Measurements from ENCODE around the gene SH3BGRL.

DNA sequence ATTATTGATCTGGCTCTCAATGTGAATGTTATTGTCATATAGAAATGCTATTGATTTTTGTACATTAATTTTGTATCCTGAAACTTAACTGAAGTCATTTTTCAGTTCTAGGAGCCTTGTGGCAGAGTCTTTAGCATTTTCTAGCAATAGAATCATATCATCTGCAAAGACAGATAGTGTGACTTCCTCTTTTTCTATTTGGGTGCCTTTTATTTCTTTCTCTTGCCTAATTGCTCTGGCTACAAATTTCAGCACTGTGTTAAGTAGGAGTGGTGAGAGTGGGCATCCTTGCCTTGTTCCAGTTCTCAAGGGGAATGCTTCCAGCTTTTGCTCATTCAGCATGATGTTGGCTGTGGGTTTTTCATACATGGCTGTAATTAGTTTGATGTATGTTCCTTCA, 102.7 kb downstream of the SH3BGRL start:
- TF ChIP-seq POLR2AphosphoS5 (IDR thresholded peaks at IDR 0.05; ENCODE audit: low read depth, low read length), result no peak
- TF ChIP-seq, protein P1, sequence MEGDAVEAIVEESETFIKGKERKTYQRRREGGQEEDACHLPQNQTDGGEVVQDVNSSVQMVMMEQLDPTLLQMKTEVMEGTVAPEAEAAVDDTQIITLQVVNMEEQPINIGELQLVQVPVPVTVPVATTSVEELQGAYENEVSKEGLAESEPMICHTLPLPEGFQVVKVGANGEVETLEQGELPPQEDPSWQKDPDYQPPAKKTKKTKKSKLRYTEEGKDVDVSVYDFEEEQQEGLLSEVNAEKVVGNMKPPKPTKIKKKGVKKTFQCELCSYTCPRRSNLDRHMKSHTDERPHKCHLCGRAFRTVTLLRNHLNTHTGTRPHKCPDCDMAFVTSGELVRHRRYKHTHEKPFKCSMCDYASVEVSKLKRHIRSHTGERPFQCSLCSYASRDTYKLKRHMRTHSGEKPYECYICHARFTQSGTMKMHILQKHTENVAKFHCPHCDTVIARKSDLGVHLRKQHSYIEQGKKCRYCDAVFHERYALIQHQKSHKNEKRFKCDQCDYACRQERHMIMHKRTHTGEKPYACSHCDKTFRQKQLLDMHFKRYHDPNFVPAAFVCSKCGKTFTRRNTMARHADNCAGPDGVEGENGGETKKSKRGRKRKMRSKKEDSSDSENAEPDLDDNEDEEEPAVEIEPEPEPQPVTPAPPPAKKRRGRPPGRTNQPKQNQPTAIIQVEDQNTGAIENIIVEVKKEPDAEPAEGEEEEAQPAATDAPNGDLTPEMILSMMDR (IDR thresholded peaks at IDR 0.05), result no peak
- no peak for TF ChIP-seq SIN3A (IDR thresholded peaks at IDR 0.05; ENCODE audit: borderline replicate concordance, insufficient read depth, low read depth, low read length)

All from Panc1 (cell line).